Embryonic facial prominence (tissue), 1 donor: ENCODE measurements around the gene LYPD6B.

ENCODE experiments used
- DNase-seq: peaks from one replicate; pipeline ENCODE4 v3.0.0-alpha.2; 2016; ENCODE audit errors: extremely low spot score

Gene LYPD6B

GRCh38 chr2:149076863-149077412 is 38.4 kb downstream of the LYPD6B start:
- DNase-seq, result no peak

- DNase-seq, result no peak
These were observed 39.4 kb downstream of the LYPD6B start for GRCh38 chr2:149077861-149078260.

- DNase-seq, result no peak
These were observed 41.6 kb downstream of the LYPD6B start for GRCh38 chr2:149080099-149080498.

DNA sequence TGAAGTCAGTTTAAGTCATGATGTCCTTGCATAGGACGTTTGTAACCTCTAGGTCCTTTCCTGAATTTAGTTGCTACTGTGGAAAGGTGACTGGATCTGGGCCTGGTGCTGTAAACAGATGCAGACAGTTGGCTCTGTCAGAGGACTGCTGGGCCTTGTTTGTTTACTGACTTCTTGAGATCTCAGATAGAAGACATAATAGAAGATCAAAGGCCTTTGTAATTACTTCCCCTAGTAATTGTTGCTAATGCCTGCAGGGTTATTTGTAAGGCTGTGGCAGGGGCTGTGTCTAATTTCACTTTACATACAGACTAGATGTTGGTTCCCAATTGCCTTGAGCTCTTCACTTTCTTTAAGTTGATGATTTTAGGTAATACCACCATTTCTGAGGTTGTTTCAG is 42.5 kb downstream of the LYPD6B start:
- DNase-seq, result no peak

GRCh38 chr2:149082079-149082478 is 43.6 kb downstream of the LYPD6B start:
- DNase-seq, result no peak

- DNase-seq, result no peak
These were observed 44.2 kb downstream of the LYPD6B start for GRCh38 chr2:149082735-149083134.

GRCh38 chr2:149084924-149085795 is 46.7 kb downstream of the LYPD6B start:
- no peak for DNase-seq

GRCh38 chr2:149087751-149088150 is 49.3 kb downstream of the LYPD6B start:
- no peak for DNase-seq

DNA sequence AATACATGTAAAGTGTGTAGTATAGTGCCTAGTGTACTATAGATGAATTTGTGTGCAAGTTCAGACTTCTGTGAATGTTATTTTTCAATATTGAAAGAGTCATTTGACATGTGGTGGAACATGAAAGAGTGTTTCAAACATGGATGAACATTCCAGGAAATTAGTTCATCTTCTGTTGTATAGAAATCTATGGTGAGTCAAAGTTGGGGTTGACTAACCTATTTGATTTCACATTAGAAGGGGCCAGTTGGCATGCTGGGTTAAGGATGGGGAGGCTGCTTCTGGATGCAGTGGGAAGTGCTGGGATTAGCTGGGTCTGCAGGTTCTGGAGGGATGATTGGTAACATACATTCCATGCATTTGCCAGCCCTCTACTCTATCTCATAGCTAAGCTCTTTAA is 50.6 kb downstream of the LYPD6B start:
- DNase-seq, result no peak

DNA sequence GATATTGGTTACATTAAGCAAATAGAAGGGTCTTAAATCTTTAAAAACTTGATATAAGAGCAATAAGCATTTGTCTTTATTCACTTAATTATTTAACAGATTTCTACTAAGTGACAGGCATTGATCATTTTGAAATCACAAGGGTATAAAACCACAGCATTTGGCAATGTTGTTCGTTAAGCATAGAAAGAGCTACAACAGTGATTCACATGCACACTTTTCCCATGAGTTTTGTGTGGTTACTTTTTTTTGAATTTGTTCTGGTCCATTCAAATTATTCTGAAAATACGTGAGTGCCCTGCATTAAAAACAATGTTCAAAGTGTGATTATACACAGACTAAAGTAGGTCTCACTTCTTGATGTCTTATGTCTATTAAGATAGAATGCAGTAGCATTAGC is 52.2 kb downstream of the LYPD6B start:
- DNase-seq, result no peak

DNA sequence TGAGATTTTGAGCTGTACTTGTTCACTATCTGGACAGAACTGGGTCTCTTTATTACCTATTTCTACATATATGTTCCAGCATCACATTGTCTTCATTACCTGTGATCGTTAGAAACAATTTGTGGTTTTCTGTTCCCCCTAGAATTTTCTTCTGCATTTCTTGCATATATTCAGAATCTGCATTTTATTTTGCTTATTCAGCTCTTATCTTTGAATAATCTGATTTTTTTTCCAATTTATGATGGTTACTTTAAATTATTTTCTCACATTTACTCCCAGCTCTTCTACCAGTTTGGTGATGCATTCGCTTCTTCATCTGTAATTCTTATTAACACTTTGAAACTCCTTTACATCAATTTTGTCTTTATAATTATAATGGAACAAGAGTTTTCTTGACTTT is 55.1 kb downstream of the LYPD6B start:
- DNase-seq, result no peak

DNA sequence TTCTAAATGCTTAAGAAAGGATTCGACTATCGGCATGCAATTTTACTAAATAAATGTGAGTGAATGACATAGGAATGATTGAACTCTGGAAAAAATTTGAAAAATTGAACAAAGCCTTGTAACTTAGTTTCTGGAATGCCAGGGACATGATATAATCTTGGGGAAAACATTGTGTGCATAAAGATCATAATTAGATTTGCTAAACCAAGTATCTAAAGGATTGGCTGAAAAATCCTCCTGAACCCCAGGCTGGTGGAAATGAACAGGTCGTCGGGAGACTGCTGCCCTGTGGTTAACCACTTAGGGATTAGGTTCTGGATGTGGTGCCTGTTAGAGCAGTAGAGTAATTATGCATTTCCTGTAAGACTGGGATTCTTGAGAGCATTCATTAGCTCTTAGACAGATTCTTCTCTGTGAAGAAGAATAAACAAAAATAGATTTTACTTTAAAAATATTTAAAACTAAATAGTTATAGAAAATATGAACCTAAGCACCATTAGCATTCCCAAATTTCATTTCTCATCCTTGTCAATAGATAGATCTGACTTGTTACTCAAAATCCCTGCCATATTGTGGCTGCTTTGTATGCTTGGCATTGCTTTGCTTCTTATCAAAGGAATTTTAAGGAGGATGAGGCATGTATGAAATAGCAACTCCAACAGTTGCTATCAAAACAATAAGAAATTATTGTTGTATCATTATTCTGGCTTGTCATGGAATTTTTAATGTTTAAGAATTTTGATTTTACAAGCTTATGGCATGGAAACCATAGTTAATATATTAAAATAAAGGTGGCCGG is 55.9 kb downstream of the LYPD6B start:
- DNase-seq, result no peak

DNA sequence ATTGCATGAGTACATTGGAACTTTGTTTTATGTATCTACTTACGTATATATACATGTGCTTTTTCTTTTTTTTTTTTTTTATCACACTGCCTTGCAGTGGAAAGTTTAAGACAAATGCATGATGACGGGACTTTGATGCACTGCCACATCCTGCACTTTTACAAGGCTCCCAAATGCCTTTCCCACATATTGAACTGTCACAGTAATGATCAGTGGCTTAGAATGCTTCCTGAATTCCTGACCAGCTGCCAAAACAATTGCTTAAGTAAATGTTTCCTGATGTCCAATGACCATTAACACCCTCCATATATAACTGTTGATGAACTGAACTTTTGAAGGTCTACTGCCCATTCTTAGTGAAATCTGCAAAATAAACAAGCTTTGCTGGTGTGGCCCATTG is 60.2 kb downstream of the LYPD6B start:
- no peak for DNase-seq

DNA sequence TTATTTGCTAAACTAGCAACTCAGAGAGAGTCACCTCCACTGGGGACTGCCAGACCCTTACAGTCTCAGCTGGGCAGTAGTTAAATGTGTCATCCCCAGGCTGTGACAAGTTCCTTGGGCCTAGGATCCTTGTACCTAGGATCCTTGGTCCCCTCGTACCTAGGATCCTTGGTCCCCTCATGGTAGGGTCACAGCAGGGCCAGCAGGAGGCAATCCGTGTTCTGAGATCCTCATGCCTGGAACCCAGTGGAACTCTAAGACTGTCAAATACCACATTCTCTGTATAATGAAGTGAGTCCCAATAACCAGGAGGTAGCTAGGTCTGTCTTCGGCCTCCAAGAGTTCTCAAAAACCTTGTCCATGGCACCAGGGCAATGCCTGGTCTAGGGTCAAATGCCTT is 60.8 kb downstream of the LYPD6B start:
- DNase-seq, result no peak

DNA sequence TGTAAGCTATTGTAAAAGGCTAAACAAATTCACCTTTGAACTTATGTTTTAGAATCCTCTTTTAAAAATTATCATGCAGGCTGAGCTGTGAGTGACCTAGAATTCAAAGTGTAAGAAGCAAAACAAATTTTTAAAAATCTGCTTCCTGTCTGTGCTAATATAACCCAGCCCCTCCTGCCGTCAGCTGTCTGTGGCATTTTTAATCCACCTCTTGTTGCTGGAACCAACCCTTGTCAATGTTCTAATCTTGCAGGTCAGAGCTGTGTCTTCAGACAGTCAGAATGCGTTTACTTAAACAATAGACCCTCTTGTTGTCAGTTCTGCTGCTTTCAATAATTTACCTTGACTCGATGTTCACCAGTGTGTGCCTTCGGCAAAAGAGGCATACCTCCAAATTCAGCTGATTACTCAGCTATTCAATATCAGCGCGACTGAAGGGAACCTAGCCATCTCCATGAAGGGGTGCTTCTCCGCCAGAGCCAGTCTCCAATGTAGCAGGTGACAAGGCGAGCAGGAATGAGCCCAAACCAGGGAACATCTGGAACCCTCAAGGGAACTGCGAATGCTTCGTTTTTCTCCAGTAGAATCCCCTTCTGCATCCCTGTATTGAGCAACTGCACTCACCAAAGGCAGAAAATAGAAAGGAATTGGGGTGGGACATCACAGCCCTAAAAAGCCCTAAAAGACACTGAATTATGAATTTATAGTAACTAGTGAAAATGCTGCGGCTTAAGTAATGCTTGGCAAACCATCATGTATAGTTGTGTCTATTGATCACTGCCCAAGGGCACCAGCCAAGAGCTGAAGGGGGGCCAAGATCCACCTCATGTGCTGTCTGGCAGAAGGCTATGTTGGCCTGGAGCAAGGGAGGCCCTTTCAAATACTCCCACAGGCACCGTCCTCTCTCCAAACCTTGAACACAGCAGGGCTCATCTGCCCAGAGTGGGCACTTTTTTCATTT is 62.5 kb downstream of the LYPD6B start:
- no peak for DNase-seq

DNA sequence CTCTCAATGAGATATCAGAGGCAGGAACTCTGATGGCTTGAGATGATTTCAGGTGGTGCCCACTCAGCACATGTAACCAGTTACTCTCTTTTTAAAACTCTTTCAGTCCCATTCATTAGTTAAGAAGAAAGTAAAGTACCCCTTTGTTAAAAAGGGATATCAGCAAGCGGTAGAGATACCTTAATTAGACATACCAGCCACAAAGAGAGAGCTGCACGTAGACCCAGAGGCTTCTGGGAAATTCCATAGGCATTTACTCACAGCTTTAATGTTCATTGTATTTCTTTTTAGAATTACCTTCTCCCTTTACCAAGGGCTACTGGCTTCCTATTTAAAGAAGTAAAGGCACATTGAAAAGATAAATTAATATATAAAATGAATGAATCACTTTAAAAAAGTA is 63.3 kb downstream of the LYPD6B start:
- DNase-seq, result no peak

- no peak for DNase-seq
These were observed 64.7 kb downstream of the LYPD6B start for GRCh38 chr2:149103081-149103620.

DNA sequence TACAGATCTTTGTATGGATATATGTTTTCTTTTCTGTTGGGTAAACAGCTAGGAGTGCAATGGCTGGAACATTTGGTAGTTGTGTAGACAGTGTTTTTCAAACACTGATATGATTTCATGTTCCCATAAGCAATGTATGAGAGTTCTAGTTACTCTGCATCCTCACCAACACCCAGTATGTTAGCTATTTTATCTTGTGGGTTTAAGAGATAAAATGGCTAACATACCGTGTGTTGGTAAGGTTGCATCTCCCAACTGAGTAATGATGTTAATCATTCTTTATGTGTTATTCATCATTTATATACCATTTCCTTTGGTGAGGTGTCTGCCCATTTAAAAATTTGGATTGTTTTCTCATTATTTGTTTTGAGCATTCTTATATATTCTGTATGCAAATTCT is 65.7 kb downstream of the LYPD6B start:
- DNase-seq, result no peak

DNA sequence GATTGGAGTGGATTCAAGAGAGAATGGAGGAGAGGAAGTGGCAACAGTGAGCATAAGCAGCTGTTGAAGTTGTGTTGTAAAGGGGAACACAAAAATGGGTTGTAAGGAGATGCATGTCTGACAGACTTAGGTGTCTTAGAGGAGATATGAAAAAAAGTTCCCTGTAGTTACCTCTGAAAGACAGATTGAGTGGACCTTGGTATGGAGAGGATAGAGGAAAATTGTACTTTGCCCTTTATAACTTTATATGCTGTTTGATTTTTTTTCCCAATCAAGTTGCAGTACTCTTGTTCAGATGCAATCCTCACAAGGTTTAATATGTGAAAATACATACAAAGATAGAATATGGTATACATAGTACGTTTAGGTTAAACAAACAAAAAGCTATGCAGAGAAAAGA is 73.6 kb downstream of the LYPD6B start:
- no peak for DNase-seq

DNA sequence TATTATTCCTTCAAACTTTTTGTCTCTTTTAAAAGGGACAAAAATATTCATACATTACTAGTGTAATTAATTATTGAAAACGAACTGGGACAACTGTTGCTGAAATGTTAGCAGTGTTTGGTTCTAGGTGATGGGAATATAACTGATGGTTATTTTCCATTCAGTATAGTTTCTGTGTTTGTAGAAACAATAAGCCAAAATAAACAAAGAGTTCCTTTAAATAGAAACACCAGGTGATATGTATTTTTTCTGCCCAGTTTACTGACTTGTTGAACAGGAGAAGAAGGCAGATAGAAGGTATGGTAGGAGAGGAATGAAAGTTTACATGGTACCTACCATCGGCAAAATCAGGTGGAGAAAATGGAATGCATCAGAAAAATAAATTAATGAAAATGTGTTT is 74.2 kb downstream of the LYPD6B start:
- no peak for DNase-seq

GRCh38 chr2:149115781-149116180 is 77.3 kb downstream of the LYPD6B start:
- DNase-seq, result no peak
